GM18526 (cell line): ENCODE results near the gene CELA2A.

Experiments used
- POLR2A ChIP-seq: IDR thresholded peaks from 3 replicates; pipeline ENCODE4 v1.6.1; 2011; ENCODE audit not compliant: insufficient read length; ENCODE audit errors: extremely low read depth

CELA2A gene

GRCh38 chr1:15451014-15451722 is 5.4 kb upstream of the CELA2A start:
- no peak for TF ChIP-seq POLR2A

- no peak for TF ChIP-seq POLR2A
Measured at GRCh38 chr1:15452216-15452615, 4.3 kb upstream of the CELA2A start.

GRCh38 chr1:15452866-15453571 is 3.5 kb upstream of the CELA2A start:
- no peak for TF ChIP-seq POLR2A

- TF ChIP-seq POLR2A: no peak
Measured at GRCh38 chr1:15453734-15454133, 2.8 kb upstream of the CELA2A start.

GRCh38 chr1:15454256-15454655 is 2.3 kb upstream of the CELA2A start:
- TF ChIP-seq POLR2A: no peak

GRCh38 chr1:15455522-15455921 is 1.0 kb upstream of the CELA2A start:
- no peak for TF ChIP-seq POLR2A

GRCh38 chr1:15457585-15457984 is 1.1 kb downstream of the CELA2A start:
- TF ChIP-seq POLR2A: no peak

- no peak for TF ChIP-seq POLR2A
Measured at GRCh38 chr1:15459771-15460707, 3.5 kb downstream of the CELA2A start.

GRCh38 chr1:15460708-15461095 is 4.2 kb downstream of the CELA2A start:
- TF ChIP-seq POLR2A: no peak

- TF ChIP-seq POLR2A: no peak
Measured at GRCh38 chr1:15465674-15466073, 9.1 kb downstream of the CELA2A start.

- no peak for TF ChIP-seq POLR2A
Measured at GRCh38 chr1:15468145-15468544, 11.6 kb downstream of the CELA2A start.

GRCh38 chr1:15469361-15469760 is 12.8 kb downstream of the CELA2A start:
- TF ChIP-seq POLR2A: no peak

- no peak for TF ChIP-seq POLR2A
Measured at GRCh38 chr1:15472587-15472986, 16.1 kb downstream of the CELA2A start.

GRCh38 chr1:15475752-15476314 is 19.3 kb downstream of the CELA2A start, which contains the start of gene CELA2B:
CELA2B (plus strand) TSS chr1:15476104; CDS start chr1:15476126, 22 bp downstream.
- no peak for TF ChIP-seq POLR2A

- no peak for TF ChIP-seq POLR2A
Measured at GRCh38 chr1:15476927-15477326, 20.4 kb downstream of the CELA2A start.

- TF ChIP-seq POLR2A: no peak
Measured at GRCh38 chr1:15477646-15478212, 21.2 kb downstream of the CELA2A start.
